H1 (cell line): Measurements from ENCODE around the gene PIGA. TPM values are rescaled to one million over a fixed set of nuclear protein-coding genes. Genes with fewer than 3 reads are reported as not detected.

ENCODE experiments used
- CHD7 ChIP-seq: fragments of 300-600 bp; sonication (generic); IDR thresholded peaks from 2 replicates; pipeline ENCODE4 v1.7.1; 2012; ENCODE audit warnings: low read length, moderate library complexity, mild to moderate bottlenecking, inconsistent platforms; ENCODE audit not compliant: insufficient replicate concordance
- PHF8 ChIP-seq: fragments of 200-600 bp; sonication (generic); conservative IDR thresholded peaks from 2 replicates; pipeline ENCODE4 v1.7.1; 2012; ENCODE audit warnings: low read depth, mild to moderate bottlenecking, inconsistent platforms, low read length, moderate library complexity
- SAP30 ChIP-seq: fragments of 300-600 bp; sonication (generic); IDR thresholded peaks from 2 replicates; pipeline ENCODE4 v1.7.1; 2012; ENCODE audit warnings: low read length, moderate library complexity, mild to moderate bottlenecking, inconsistent platforms; ENCODE audit not compliant: insufficient read depth, insufficient replicate concordance
- polyA plus RNA-seq, 7 experiments: library from polyadenylated mRNA; depleted of rRNA in 3 of 7; stranded (reverse) in 5 of 7; unstranded in 2 of 7; fragments of >200 nt in 5 of 7; fragments of 200-250 nt in 2 of 7; gene quantifications; 1 replicate in 5 of 7; 2 replicates in 1 of 7; 4 replicates in 1 of 7; pipeline versions ENCODE4 v1.2.1 to v1.2.3, GENCODE V29; 2011 to 2013; ENCODE audit warnings: missing spikeins in 2 of 7, mixed read lengths in 2 of 7
- total RNA-seq: library from RNA; stranded (reverse); fragmentation: NEBNext Ultra II Directional; extraction: Animal tissue kit (Norgen Biotek cat#: 25700); gene quantifications from 2 replicates; pipeline ENCODE4 v1.2.1, GENCODE V29; 2021

The PIGA gene
- total and polyA plus RNA-seq, 2 of the 8 experiments (the other 6 are each of a cell fraction or from before 2014, with no cell fraction given), result 5.0 to 13.4 TPM

GRCh38 chrX:15274946-15275345 is 60.4 kb downstream of the PIGA start (continued):
- TF ChIP-seq CHD7 (no peak), SAP30 (no peak), PHF8 (no peak)
